Measurements from ENCODE around the gene ADRA2B.

The ADRA2B gene

DNA sequence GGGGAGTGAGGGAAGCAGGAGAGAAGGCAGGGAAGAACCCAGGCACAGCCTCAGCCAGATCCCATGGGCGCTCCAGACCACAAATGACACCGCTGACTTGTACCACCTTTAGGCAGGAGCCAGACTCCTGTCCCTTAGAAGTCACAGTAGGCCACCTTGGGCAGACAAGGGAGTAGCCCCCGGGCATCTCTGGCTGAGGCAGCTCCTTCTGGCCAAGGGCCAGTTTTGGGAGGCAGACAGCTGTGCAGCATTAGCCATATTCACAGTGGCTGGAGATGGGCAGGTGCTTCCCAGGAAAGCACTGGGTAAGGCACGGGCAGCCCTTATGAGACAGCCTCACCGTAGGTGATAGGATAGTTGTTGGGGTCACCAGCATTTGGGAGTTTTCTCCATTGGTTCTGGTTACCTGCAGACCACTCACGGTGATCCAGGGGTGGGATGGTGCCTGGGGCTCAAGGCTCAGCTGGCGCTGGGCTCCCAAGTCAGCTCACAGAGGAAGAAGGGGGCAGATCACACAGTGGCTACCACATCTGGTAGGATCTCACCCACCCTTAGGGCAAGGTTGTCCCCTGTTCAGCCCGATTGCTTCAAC lies 19.9 kb upstream of the ADRA2B start:
- DNase-seq: no peak

DNA sequence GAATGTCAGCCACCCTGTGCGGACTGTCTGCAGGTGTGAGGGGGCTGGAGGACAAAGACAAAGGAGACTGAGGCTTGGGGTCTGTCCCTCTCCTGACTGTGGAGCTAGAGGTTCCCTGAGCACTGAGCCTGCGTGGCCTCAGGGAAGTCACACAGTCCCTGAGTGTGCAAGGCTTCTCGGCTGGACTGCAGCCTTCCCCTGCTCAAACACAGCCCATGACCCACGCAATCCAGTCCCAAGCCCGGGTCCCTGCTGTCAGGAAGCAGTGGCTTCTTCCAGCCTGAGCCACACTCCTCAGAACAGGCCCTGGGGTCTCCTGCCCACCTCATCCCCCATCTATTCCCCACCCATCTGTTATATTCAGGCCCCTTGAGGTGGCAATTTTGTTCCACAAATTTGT lies 19.2 kb upstream of the ADRA2B start:
- no peak for DNase-seq

DNA sequence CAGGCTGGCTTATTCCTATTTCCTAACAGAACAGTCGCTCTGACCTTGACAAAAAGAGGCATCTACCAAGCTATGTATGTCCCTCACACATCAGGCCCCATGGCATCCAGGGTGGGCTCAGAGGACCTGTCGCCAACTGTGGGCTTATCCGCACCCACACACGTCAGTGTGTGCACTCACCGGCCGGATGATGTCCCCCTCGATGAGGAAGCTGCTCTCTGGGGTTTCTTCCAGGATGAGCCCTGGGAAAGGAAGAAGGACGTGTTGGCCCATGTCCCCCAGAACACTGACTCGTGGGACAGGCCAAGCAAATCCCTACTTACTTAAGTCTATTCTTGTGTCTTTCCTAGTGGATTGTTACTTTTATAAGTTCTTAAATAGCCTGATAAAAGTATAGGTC lies 18.8 kb upstream of the ADRA2B start:
- no peak for DNase-seq

DNA sequence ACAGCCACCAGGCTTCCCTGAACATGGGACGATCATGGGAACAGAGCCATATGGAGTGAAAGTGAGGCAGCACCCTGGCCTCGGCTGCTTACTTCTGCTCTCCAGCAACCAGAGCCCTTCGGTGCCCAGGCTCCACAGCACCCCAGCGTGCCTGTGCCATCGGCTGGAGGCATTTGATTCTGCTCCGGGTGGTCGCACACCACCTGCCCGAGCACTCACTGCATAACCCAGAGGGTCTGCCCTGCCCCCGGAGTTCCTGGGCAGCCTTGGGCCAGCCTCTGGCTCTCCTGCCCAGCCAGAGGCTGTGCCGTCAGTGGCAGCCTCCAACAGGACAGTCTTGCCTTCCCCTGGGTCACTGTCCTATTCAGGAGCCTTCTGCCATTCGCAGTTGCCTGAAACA lies 18.1 kb upstream of the ADRA2B start:
- no peak for DNase-seq

DNA sequence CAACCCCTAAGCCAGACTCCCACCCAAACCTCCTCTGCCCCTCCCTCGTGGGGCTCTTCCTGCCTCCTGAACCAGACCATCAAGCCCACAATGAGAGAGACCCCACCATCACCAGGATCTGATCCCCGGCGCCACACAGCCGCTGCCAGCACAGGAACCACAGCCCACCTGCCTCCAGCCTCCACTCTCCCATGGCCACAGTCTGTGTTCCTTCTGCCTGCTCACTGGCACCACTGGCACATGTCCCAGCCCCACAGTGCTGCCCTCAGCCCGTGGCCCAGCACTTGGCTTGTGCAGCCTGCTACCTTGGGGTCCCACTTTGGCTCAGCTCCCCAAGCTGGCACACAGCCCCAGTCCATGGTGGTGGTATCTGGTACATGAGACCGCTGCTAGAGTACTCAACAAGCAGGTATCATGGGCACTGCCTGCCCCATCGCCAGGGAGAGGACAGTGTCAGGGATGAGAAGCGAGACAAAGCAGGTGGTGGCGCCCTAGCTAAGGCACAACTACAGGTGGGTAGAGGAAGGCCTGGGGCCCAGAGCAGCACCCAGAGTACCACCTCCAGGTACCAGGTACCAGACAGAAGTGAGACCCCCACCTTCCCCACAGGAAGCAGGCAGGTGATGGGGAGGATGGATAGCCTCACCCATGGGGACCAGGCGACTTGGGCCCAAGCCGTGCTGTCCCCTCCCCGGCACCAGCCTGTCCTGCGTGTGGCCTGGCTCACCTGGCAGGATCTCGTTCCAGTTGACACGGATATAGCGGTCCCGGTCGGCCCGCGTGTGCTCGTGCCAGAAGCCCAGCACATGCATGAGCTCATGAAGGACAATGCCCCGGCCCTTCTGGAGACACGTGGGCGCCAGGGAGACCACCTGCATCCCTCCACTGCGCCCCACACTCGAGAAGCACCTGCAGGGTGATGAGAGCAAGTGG lies 15.7 kb upstream of the ADRA2B start:
- DNase-seq: no peak

DNA sequence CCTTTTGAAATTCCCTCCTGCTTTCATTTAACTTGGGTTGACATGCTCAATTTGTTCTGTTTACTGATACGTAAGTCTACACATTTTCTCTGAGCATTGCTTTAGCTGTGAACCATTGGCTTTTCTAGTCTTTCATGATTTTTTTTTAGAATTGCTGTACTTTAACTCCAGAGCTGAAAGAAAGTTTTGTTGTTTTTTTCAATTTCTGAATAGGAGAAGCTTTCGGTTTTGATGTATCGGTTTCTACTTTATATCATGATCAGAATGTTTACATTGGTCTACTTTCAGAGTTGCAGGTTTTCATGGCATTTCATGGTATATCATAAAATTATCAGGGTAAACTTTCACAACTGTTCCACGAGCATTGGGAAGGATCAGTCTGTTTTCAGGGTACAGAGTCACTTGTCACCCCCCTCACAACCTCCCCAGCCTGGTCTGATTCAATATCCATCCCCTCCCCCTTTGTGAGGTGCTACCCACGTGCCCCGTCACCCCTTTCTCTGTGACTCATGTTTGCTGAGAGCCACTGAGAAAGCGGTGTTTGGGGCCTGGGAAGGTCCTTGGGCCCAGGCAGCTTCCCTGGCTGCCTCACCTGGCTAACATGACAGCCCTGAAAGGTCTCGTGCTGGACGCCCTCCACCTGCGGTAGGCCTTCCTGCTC lies 14.9 kb upstream of the ADRA2B start:
- DNase-seq: peak; percentile 36

DNA sequence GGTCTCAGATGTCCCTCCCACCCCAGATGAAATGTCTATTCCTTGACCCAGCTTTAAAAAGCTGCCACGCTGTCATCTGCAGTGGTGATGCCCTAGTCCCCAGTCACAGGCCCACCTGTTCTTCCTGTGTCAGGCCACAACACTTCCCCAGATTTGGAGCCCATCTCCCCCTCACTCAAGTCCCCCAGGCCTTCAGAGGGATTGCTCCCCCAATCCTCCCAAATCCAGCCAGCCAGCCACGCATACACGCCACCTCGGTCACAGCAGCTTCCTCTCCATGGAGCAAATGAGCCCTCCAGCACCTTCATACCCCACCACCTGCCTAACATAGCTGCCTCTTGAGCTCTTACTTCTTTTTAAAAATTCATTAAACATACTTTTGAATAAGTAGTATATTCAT lies 14.1 kb upstream of the ADRA2B start:
- DNase-seq: no peak

DNA sequence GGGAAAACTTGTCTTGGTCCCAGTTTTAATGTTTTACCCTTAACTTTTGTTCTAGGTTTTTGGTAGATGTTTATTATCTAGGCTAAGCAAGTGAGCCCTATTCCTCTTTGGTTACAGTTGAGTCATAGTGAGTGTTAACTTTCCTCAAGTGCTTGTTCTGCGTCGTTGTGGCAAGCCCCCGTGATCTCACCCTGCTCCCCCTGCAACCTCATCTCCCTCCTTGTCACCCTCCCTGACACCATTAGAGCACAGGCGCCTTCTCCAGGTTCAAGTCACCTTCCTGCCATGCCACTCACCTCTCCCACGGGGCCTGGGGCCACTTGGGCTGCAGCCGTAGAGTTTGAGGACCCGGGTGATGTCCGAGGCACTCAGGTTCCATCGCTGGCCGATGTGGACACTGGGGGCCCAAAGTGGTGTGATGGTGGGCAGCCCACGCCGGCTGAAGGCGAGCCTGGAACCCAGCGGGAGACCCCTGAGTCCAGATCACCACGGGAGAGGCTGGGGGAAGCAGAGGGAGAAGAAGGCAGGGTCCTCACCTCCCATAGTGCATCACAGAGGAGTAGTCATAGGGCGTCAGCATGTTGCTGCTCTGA lies 13.3 kb upstream of the ADRA2B start:
- DNase-seq: no peak

DNA sequence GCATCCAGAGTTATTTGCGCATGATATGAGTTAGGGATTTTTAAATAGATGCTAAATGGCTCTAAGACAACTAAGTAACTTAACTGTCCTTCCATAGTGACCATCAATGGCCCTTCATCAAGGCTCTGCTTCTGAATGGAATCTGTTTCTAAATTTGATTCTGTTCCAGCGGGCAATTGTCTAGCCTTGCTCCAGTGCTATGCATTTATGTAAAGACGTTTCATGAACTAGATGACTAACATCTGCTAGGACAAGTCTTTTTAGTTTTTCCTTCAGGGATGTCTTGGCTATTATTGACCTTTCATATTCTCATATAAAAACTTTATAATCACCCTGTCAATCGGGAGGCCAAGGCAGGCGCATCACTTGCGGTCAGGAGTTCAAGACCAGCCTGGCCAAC lies 12.1 kb upstream of the ADRA2B start:
- no peak for DNase-seq

DNA sequence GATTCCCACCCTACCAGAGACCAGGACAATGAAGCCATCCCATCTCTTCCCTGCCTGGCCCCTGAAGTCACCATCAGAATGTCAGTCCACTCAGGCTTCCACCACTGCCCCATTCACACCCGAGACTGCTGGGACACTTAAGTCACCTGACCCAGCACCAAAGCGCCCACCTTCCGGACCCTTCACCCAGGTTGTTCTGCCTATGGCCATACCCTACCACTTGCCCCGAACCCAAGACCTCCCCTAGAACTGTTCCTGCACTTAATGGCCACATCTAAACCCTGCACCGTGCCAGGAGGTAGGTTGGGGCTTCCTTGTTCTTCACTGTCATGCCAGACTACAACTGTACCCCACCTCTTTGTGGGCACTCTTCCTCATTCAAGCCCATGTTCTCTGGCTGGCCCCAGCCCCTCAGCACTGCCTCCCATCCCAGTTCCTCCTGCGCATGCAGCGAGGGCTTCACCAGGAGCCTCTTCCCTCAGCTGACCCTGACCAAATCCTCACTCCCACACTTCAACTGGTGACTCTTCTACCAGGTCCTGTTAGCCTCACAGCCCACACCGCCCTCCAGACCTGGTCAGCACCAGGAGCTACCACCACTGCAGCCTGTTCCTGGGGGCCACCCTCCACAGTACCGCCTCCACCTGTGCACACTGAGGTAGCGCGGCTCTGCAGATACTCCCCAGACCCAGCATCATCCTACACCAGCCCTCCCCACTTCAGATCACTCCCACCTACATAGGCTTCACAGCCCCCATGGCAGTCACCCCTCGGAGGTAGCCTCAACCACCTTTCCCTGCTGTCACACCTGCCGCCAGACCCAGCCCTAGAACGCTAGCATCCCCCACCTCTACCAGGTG lies 8.3 kb upstream of the ADRA2B start:
- no peak for DNase-seq

DNA sequence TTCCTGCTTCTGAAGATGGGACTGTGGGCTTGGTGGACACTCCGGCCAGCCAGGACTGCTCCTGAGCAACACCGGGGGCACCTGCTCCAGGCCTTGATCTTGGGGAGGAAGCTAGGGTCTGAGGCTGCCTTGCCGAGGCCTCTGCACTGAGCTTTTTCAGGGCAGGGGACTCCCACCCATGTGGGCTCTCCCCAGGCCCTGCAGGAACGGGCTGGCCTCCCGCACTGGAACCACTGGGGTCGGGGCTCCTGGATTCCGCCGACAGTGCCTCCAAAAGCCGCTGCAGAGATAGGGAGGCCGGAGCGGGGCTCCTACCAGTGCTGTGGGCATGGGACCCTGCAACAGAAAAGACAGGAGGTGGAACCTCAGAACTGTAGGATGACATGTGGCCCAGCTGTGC lies 7.6 kb upstream of the ADRA2B start:
- DNase-seq: no peak

DNA sequence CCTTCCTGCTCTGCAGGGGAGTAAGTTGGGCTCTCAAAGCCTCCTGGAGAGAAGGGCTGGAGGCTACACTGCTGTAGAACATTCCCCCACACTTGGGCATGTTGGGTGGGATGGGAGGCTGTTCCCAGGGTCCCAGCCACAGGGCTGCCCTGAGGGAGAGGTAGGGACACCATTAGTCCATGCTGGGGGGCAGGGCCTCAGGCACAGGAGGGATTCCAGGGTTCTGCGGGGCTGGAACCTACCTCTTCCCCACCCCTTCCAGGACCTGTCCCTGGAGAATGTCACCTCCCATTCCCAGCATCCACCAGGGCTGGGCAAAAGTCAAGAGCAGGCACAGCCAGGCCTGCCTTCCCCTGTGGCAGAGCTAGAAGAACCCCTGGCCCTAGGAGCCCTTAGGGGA lies 6.9 kb upstream of the ADRA2B start:
- no peak for DNase-seq

DNA sequence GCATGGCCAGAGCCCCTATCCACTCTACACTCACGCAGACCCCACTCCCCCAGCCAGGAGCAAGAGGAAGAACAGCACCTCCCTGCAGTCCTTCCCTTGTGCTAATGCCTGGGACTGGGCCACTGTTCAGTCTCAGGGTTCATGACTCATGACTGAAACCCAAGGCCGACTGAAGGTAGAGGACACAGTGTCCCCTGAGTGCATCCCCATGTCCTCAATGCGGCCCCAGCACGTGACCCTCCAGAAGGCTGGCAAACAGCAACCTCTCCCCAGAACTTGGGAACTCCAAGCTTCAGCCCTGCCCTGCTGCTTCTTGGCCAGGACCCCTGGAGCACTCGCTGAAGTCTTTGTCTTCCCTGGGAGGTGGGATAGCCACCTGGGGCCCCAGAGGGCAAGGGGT lies 6.0 kb upstream of the ADRA2B start:
- DNase-seq: no peak

DNA sequence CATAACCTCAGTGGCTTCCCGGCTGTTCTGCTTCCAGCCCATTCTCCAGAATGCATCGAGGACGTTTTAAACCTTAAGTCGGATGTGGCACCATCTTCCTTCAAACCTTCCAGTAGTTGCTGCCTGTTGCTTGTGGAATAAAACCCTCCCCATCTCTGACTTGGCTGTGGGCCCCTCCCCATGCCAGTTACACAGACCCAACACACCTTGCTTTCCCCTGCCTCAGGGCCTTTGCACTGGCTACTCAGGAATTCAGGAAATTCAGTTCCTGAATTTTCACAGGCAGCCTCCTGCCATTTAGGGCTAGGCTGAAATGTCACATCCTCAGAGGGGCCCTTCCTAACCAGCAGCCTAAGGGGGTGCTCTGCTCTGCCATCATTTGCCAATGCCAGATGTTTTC lies 5.0 kb upstream of the ADRA2B start:
- no peak for DNase-seq

DNA sequence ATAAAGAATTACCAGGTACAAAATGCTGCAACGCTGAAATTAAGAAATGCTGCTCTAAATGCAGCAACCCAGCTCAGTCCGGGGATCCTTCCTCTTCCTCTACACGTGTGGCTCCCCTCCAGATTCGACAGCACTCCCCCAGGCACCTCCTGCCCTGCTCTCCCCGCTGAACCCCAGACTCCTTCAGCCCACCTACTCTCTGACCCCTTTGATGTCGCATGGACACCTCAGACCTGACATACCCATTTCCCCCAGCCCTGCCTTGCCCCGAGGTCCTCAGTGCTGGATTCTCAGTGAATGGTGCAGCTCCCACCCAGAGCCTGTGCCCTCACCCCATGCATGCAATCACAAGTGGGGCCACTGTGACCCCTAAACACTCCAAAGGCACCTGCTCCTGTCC lies 4.6 kb upstream of the ADRA2B start:
- DNase-seq: no peak

DNA sequence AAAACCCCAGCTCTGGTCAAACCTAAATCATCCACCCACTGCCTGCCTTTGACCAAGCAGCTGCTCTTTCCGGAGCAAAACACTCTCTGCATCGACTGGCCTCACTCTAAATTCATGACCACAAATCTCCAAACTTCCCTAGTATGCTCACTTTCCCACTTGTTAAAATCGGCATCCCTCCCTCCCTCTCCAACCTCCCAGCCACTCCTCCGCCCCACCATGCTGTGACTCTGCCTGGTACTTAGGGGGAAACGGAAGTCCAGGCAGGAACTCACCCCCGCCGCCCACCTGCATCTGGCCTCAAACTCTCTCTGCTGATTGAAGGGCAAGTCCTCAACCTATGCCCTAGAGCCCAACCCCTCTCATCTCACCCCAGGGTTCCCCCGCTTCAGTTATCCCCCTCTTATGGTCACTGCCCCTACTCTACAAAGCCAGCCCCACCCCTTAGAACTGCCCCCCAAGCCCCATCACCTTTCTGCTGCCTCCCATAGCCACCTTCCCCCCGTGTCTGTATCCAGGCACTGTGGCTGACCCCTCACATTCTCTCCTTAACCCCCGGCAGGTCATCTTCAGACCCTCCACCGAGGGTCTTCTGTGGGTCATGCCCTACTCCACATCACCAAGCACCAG lies 3.8 kb upstream of the ADRA2B start:
- DNase-seq: no peak

DNA sequence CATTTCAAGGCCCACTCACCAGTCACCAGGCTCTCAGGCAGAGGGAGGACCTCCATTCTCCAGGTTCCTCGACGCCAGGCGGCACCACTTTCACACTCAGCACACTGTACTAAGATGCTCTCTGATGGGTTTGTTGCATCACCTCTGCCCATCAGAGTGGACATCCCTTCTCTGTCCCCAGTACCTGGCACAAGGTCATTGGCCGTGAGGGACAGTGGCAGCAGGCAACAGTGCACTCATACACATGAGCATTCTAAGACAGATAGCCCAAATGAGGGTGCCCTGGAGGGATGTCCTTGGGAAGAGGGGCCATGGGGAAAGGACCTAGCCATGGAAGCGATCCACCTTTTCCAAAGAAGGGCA lies 3.0 kb upstream of the ADRA2B start:
- no peak for DNase-seq

DNA sequence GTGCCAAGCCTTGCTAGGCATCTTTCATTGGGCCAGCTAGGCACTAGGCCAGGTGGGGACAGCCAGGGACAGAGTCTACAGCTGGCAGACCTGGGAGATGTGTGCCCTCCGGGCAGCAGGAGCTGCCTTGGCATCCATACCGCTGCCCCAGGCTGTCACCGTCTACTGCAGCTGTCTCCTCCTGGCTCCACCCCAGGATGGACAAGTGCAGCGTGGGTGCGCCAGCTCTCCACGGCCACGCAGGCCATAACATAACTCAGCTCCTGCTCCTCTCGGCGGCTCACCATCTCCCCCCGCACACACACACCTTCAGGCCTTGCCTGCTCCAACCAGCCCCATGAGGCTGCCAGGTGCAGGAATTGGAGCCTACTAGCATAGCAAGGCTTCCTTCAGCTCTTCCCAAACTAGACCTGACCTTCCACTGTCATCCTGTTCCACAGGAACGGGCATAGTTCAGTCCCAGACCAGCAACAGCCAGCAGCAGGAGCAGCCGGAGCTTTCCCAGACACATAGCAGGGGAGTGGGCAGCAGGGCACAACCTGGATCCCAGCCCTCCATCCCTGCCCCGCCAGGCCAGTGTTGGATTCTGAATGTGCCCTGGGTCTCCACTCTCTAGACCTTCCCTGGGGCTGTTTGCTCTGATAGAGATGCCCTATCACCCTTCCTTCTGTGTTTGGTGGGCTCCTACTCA lies 2.5 kb upstream of the ADRA2B start:
- DNase-seq: no peak

DNA sequence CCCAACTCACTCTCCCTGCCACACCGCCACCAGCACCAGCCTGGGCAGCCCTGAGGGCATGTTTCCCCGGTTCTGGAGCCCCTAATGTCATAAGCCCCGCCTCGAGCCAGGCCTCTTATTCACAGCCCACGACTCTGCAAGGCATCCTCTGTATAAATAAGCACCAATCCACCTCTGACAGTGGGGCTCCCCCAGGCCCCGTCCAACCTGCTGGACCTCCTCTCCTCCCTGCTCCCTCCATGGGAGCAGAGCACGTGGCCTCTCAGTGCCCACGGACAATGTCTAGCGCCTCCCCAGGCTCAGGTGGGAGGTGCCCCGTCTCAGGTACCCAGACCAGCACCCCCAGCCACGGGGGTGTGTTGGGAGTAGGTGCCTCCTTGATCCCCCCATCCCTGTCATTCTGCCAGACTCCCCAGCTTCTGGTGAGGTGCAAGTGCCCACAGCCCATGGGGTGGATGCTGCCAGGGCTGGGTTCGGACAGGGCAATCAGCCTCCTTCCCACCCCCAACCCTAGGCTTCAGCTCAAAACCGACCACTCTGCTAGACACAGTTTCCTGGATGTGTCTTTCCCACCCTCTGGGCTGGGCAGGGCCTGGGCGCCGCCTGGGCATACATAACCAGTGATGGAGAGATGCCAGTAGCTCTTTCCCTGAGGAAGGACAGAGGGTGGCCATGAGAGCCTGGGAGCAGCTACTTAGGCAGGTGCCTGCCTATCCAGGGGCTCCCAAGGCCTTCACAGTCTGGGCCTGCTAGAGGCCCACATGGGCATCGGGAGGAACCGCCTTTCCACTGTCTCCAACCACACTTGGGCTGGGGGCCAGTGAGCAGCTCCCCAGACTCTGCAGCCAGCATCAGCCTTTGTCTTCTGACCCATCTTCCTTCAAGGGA lies 1.6 kb upstream of the ADRA2B start:
- DNase-seq: no peak

DNA sequence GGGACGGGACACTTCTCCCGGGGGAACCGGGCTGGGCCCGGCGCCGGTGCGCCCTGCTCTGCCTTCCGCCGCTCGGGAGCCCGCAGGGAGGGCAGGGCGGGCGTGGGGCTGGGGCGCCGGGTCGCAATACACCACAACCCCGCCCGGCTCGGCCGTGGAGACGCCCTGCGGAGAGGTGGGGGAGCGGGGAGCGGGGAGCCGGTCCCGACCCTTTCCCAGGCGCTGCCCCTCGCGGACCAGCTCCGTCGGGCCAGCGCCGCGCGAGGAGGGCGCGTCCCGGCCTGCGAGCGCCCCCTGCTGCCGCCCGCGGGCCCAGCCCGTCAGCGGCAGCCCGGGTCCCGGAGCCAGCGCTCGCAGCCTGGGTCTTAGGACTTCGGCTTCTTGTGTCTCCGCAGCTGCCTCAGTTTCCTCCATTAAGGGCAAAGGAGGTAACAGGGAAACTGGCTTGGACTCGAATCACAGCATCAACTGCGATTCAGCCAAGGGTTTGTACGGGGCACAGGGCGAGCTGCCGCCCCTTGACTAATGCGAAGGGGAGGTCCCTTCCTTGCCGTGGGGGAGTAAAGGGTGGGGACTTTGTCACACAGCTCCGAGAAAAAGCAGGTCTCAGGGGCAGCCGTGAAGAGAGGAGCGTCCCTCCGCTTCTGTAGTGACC lies 635 bp upstream of the ADRA2B start:
- peak; percentile 70 for DNase-seq
